H9 (cell line): ENCODE measurements around the gene SLC35F2. TPM values are rescaled to one million over a fixed set of nuclear protein-coding genes. Genes with fewer than 3 reads are reported as not detected.

Source experiments
- DNase-seq: peaks from one replicate; pipeline ENCODE4 v3.0.0-alpha.2; 2017
- H2AFZ ChIP-seq: one replicate; pipeline ENCODE4 v1.6.1; 2013; ENCODE audit warnings: mild to moderate bottlenecking, low read length, control low read depth, moderate library complexity
- H2AK5ac ChIP-seq: 2 replicates; pipeline ENCODE4 v1.6.1; 2013; ENCODE audit warnings: low read length, control low read depth, mixed read lengths; ENCODE audit not compliant: insufficient read length
- H2BK120ac ChIP-seq: one replicate; pipeline ENCODE4 v1.6.1; 2013; ENCODE audit warnings: low read depth, mild to moderate bottlenecking, low read length, control low read depth, inconsistent platforms; ENCODE audit not compliant: poor library complexity, severe bottlenecking
- H2BK12ac ChIP-seq: 2 replicates; pipeline ENCODE4 v1.6.1; 2013; ENCODE audit warnings: low read length, control low read depth, mixed read lengths, low read depth; ENCODE audit not compliant: insufficient read length
- H2BK15ac ChIP-seq: 2 replicates; pipeline ENCODE4 v1.6.1; 2013; ENCODE audit warnings: low read depth, low read length, control low read depth
- H2BK20ac ChIP-seq: one replicate; pipeline ENCODE4 v1.6.1; 2013; ENCODE audit warnings: low read depth, mild to moderate bottlenecking, low read length, control low read depth, inconsistent platforms; ENCODE audit not compliant: poor library complexity, severe bottlenecking
- H2BK5ac ChIP-seq: 2 replicates; pipeline ENCODE4 v1.6.1; 2013; ENCODE audit warnings: low read length, control low read depth, mixed read lengths; ENCODE audit not compliant: insufficient read length
- H3K14ac ChIP-seq: 2 replicates; pipeline ENCODE4 v1.6.1; 2013; ENCODE audit warnings: low read length, control low read depth; ENCODE audit not compliant: insufficient read depth
- H3K18ac ChIP-seq: 2 replicates; pipeline ENCODE4 v1.6.1; 2013; ENCODE audit warnings: low read depth, mild to moderate bottlenecking, mixed read lengths, low read length, control low read depth; ENCODE audit not compliant: insufficient read length
- H3K23ac ChIP-seq: 2 replicates; pipeline ENCODE4 v1.6.1; 2013; ENCODE audit warnings: low read length, control low read depth, mixed read lengths, low read depth; ENCODE audit not compliant: insufficient read length
- H3K23me2 ChIP-seq: 2 replicates; pipeline ENCODE4 v1.6.1; 2013; ENCODE audit warnings: low read depth, mild to moderate bottlenecking, mixed read lengths, low read length, control low read depth; ENCODE audit not compliant: insufficient read length, poor library complexity, severe bottlenecking
- H3K27ac ChIP-seq: 2 replicates; pipeline ENCODE4 v1.5.1; 2013; ENCODE audit warnings: low read length, control low read depth, mixed read lengths, low read depth; ENCODE audit not compliant: insufficient read length
- H3K27me3 ChIP-seq: 2 replicates; pipeline ENCODE4 v1.6.1; 2013; ENCODE audit warnings: low read length, control low read depth, inconsistent platforms; ENCODE audit not compliant: insufficient read depth
- H3K4ac ChIP-seq: 2 replicates; pipeline ENCODE4 v1.6.1; 2013; ENCODE audit warnings: low read depth, mild to moderate bottlenecking, control low read depth, inconsistent platforms, low read length, moderate library complexity
- H3K4me1 ChIP-seq: 2 replicates; pipeline ENCODE4 v1.6.1; 2013; ENCODE audit warnings: low read length, control low read depth, inconsistent platforms; ENCODE audit not compliant: insufficient read depth
- H3K4me2 ChIP-seq: 2 replicates; pipeline ENCODE4 v1.6.1; 2013; ENCODE audit warnings: low read length, control low read depth, mixed read lengths; ENCODE audit not compliant: insufficient read length, insufficient read depth
- H3K56ac ChIP-seq: 2 replicates; pipeline ENCODE4 v1.6.1; 2013; ENCODE audit warnings: low read depth, mild to moderate bottlenecking, mixed read lengths, low read length, control low read depth; ENCODE audit not compliant: insufficient read length
- H3K79me1 ChIP-seq: 2 replicates; pipeline ENCODE4 v1.6.1; 2013; ENCODE audit warnings: low read depth, mild to moderate bottlenecking, moderate library complexity, low read length, control low read depth, inconsistent platforms; ENCODE audit not compliant: insufficient read depth, poor library complexity, severe bottlenecking
- H3K79me2 ChIP-seq: 2 replicates; pipeline ENCODE4 v1.6.1; 2013; ENCODE audit warnings: low read length, control low read depth, inconsistent platforms; ENCODE audit not compliant: insufficient read depth
- H3K9ac ChIP-seq: 2 replicates; pipeline ENCODE4 v1.6.1; 2013; ENCODE audit warnings: low read length, control low read depth, mixed read lengths; ENCODE audit not compliant: insufficient read length; ENCODE audit errors: extremely low read depth
- H3K9me3 ChIP-seq: one replicate; pipeline ENCODE4 v1.6.1; 2013; ENCODE audit warnings: low read depth, low read length, inconsistent platforms; ENCODE audit not compliant: control insufficient read depth
- H3T11ph ChIP-seq: one replicate; pipeline ENCODE4 v1.6.1; 2013; ENCODE audit warnings: mild to moderate bottlenecking, low read length, control low read depth, inconsistent platforms
- H4K20me1 ChIP-seq: one replicate; pipeline ENCODE4 v1.6.1; 2013; ENCODE audit not compliant: control insufficient read depth, insufficient read length, insufficient read depth
- H4K5ac ChIP-seq: 2 replicates; pipeline ENCODE4 v1.6.1; 2013; ENCODE audit warnings: low read depth, mild to moderate bottlenecking, mixed read lengths, low read length, control low read depth; ENCODE audit not compliant: insufficient read length
- H4K8ac ChIP-seq: replicated peaks from 2 replicates; pipeline ENCODE4 v1.6.1; 2013; ENCODE audit warnings: low read length, control low read depth, mixed read lengths, low read depth; ENCODE audit not compliant: insufficient read length
- H4K91ac ChIP-seq: 2 replicates; pipeline ENCODE4 v1.6.1; 2013; ENCODE audit warnings: low read depth, mild to moderate bottlenecking, moderate library complexity, mixed read lengths, low read length, control low read depth; ENCODE audit not compliant: insufficient read length
- H3K27ac Mint-ChIP-seq, 3 experiments: 2 replicates in 2 of 3; 3 replicates in 1 of 3; pipeline ENCODE4 v1.8.0; 2020 to 2021; ENCODE audit warnings: mixed read lengths in 3 of 3, mild to moderate bottlenecking in 1 of 3, moderate library complexity in 1 of 3
- H3K27me3 Mint-ChIP-seq: 2 replicates; pipeline ENCODE4 v1.8.0; 2021; ENCODE audit warnings: low read depth, mild to moderate bottlenecking, moderate library complexity, mixed read lengths
- H3K36me3 Mint-ChIP-seq, 3 experiments: 2 replicates in 2 of 3; 3 replicates in 1 of 3; pipeline ENCODE4 v1.8.0; 2020 to 2021; ENCODE audit warnings: low read depth in 3 of 3, mixed read lengths in 3 of 3; ENCODE audit not compliant: insufficient read depth in 1 of 3
- H3K4me1 Mint-ChIP-seq, 2 experiments: 2 replicates each; pipeline ENCODE4 v1.8.0; 2020; ENCODE audit warnings: mixed read lengths in 2 of 2
- H3K4me3 Mint-ChIP-seq, 2 experiments: 2 replicates in 1 of 2; 3 replicates in 1 of 2; pipeline ENCODE4 v1.8.0; 2020 to 2021; ENCODE audit warnings: mild to moderate bottlenecking in 2 of 2, mixed read lengths in 2 of 2, moderate library complexity in 1 of 2
- H3K9me3 Mint-ChIP-seq, 2 experiments: 2 replicates in 1 of 2; 3 replicates in 1 of 2; pipeline ENCODE4 v1.8.0; 2020; ENCODE audit warnings: mild to moderate bottlenecking in 2 of 2, mixed read lengths in 2 of 2, moderate library complexity in 1 of 2
- total RNA-seq: library from RNA; stranded (reverse); gene quantifications from 2 replicates; pipeline ENCODE4 v1.2.1, GENCODE V29; 2021
- TF ChIP-seq, protein P1 (sequence below): fragments of 200-600 bp; sonication (generic); conservative IDR thresholded peaks from 3 replicates; pipeline ENCODE4 v1.8.0; 2021; ENCODE audit warnings: antibody characterized with exemption, mild to moderate bottlenecking

Gene SLC35F2
- total RNA-seq, 1 experiment from 2014 or later = 24.0 TPM

DNA sequence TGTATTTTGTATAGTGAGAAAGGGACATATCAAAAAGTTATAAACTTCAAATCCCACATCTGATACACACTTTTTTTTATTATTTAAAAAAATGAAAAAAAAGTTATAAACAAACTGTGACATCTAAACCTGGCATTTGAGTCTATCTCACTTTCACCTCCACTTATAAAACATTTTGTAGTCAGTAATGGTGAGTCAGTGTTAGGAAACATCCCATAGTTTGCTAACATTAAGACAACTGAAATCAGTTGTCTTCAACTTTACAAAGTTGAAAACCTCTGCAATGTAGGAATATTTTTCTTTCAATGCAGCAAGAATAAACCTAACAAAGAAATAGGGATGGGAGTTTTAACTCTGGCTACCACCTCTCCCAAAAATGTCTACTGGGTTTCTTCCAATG is 47.7 kb downstream of the SLC35F2 start:
- H3K27me3 Mint-ChIP-seq = no peaks in the 10 kb centered on the region

More for the DNA sequence above, 47.7 kb downstream of the SLC35F2 start:
- Histone ChIP-seq H3K4ac (no peak overlapping the region), H2BK120ac (no peak overlapping the region), H2BK20ac (no peak overlapping the region), H3T11ph (no peak overlapping the region), H3K9ac (no peak overlapping the region), H4K5ac (no peak overlapping the region), H4K91ac (no peak overlapping the region), H3K27ac (no peak overlapping the region), H2BK15ac (no peak overlapping the region), H3K23me2 (no peaks in the 10 kb centered on the region), H2AK5ac (no peak overlapping the region), H4K20me1 (no peaks in the 10 kb centered on the region), H3K4me1 (no peaks in the 10 kb centered on the region), H3K79me2 (no peaks in the 10 kb centered on the region), H4K8ac (no peak overlapping the region), H2AFZ (no peak overlapping the region), H2BK12ac (no peak overlapping the region), H3K18ac (no peak overlapping the region), H3K14ac (no peak overlapping the region), H3K23ac (no peak overlapping the region), H3K9me3 (no peaks in the 10 kb centered on the region), H3K79me1 (no peaks in the 10 kb centered on the region), H3K56ac (no peak overlapping the region), H3K4me2 (no peak overlapping the region), H3K27me3 (no peaks in the 10 kb centered on the region), H2BK5ac (no peak overlapping the region)
- H3K9me3 Mint-ChIP-seq = no peaks in the 10 kb centered on the region
- no peak overlapping the region for H3K4me3 Mint-ChIP-seq
- peaks cover 6 to 16% (median 11%) of the 10 kb centered on the region in 3 experiments; a peak in 5 of 7 replicates for H3K36me3 Mint-ChIP-seq
- peaks cover 5 to 7% of the 10 kb centered on the region in 2 experiments; a peak in 3 of 4 replicates for H3K4me1 Mint-ChIP-seq
- no peak overlapping the region for H3K27ac Mint-ChIP-seq
- TF ChIP-seq, protein P1, sequence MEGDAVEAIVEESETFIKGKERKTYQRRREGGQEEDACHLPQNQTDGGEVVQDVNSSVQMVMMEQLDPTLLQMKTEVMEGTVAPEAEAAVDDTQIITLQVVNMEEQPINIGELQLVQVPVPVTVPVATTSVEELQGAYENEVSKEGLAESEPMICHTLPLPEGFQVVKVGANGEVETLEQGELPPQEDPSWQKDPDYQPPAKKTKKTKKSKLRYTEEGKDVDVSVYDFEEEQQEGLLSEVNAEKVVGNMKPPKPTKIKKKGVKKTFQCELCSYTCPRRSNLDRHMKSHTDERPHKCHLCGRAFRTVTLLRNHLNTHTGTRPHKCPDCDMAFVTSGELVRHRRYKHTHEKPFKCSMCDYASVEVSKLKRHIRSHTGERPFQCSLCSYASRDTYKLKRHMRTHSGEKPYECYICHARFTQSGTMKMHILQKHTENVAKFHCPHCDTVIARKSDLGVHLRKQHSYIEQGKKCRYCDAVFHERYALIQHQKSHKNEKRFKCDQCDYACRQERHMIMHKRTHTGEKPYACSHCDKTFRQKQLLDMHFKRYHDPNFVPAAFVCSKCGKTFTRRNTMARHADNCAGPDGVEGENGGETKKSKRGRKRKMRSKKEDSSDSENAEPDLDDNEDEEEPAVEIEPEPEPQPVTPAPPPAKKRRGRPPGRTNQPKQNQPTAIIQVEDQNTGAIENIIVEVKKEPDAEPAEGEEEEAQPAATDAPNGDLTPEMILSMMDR = no peak
- no peak for DNase-seq
